SK-N-SH (cell line): Measurements from ENCODE around the gene RNF13. TPM values are rescaled to one million over a fixed set of nuclear protein-coding genes. Genes with fewer than 3 reads are reported as not detected.
A peak's percentile ranks its signal among the peaks of the same experiment; 100 is the strongest.

Experiments used
- CTCF ChIA-PET: fragments of 300-600, 350-600 bp; formaldehyde crosslinking; extraction: SDS; loops from one replicate; lab custom pipeline; 2021; lab: Yijun Ruan, JAX
- POLR2A ChIA-PET: fragments of 350-600 bp; sonication (Branson Sonifier 250); formaldehyde crosslinking; extraction: SDS; loops from one replicate; lab custom pipeline; 2020; ENCODE audit warnings: antibody characterized with exemption, inconsistent platforms; lab: Yijun Ruan, JAX
- DNase-seq: peaks from one replicate; pipeline ENCODE4 v3.0.0; 2012
- H2AFZ ChIP-seq: fragments of 200-600 bp; sonication (generic); 2 replicates; pipeline ENCODE4 v1.8.1; 2016; ENCODE audit warnings: antibody characterized with exemption, mild to moderate bottlenecking, low read depth
- H3F3A ChIP-seq: fragments of 200-600 bp; sonication (generic); replicated peaks from 2 replicates; pipeline ENCODE3; 2016; ENCODE audit warnings: antibody characterized with exemption, mild to moderate bottlenecking; ENCODE audit not compliant: insufficient read depth
- H3K27ac ChIP-seq, 2 experiments: fragments of 200-500 bp in 1 of 2; fragments of 200-600 bp in 1 of 2; sonication (Bioruptor generic) in 1 of 2; sonication (generic), shearing (Covaris generic) in 1 of 2; 2 replicates each; pipeline versions ENCODE4 v1.5.1 to v1.6.1; 2014 to 2016; ENCODE audit warnings: low read depth in 2 of 2, inconsistent platforms in 1 of 2, low read length in 1 of 2, mild to moderate bottlenecking in 1 of 2, mixed read lengths in 1 of 2
- H3K27me3 ChIP-seq: fragments of 200-600 bp; sonication (generic), shearing (Covaris generic); 2 replicates; pipeline ENCODE4 v1.6.1; 2016; ENCODE audit warnings: mixed run types; ENCODE audit not compliant: insufficient read depth
- H3K36me3 ChIP-seq, 2 experiments: fragments of 200-500 bp in 1 of 2; fragments of 200-600 bp in 1 of 2; sonication (Bioruptor generic) in 1 of 2; sonication (generic) in 1 of 2; replicated peaks in 1 of 2; 2 replicates each; pipeline versions ENCODE3 to v1.5.1; 2014 to 2016; ENCODE audit warnings: low read length in 1 of 2, mild to moderate bottlenecking in 1 of 2; ENCODE audit not compliant: insufficient read depth in 2 of 2, control insufficient read depth in 1 of 2
- H3K4me1 ChIP-seq, 2 experiments: fragments of 200-500 bp in 1 of 2; fragments of 200-600 bp in 1 of 2; sonication (Bioruptor generic) in 1 of 2; sonication (generic), shearing (Covaris generic) in 1 of 2; 2 replicates each; pipeline versions ENCODE4 v1.5.1 to v1.6.1; 2014 to 2016; ENCODE audit warnings: low read depth in 1 of 2, low read length in 1 of 2, mixed run types in 1 of 2; ENCODE audit not compliant: insufficient read depth in 2 of 2, control insufficient read depth in 1 of 2
- H3K4me2 ChIP-seq: fragments of 200-600 bp; sonication (generic), shearing (Covaris generic); 2 replicates; pipeline ENCODE4 v1.6.1; 2017; ENCODE audit warnings: mixed run types
- H3K4me3 ChIP-seq, 2 experiments: fragments of 200-500 bp in 1 of 2; fragments of 200-600 bp in 1 of 2; sonication (Bioruptor generic) in 1 of 2; sonication (generic), shearing (Covaris generic) in 1 of 2; 2 replicates each; pipeline versions ENCODE4 v1.5.1 to v1.8.1; 2014 to 2016; ENCODE audit warnings: low read depth in 2 of 2, inconsistent platforms in 1 of 2, low read length in 1 of 2, mild to moderate bottlenecking in 1 of 2, mixed read lengths in 1 of 2, moderate library complexity in 1 of 2
- H3K79me2 ChIP-seq: fragments of 200-600 bp; sonication (generic); 2 replicates; pipeline ENCODE4 v1.8.1; 2017; ENCODE audit warnings: mild to moderate bottlenecking; ENCODE audit not compliant: insufficient read depth
- H3K9ac ChIP-seq: fragments of 200-600 bp; sonication (generic); 2 replicates; pipeline ENCODE4 v1.6.1; 2017; ENCODE audit warnings: mixed run types
- H3K9me2 ChIP-seq: fragments of 200-600 bp; sonication (generic); 2 replicates; pipeline ENCODE4 v1.6.1; 2017; ENCODE audit warnings: mixed run types
- H3K9me3 ChIP-seq: fragments of 200-600 bp; sonication (generic); 2 replicates; pipeline ENCODE4 v1.6.1; 2017; ENCODE audit warnings: mixed run types, mild to moderate bottlenecking, moderate library complexity
- H4K20me1 ChIP-seq: fragments of 200-600 bp; sonication (generic); 2 replicates; pipeline ENCODE4 v1.6.1; 2017; ENCODE audit warnings: mild to moderate bottlenecking, mixed run types; ENCODE audit not compliant: insufficient read depth
- ELF1 ChIP-seq: IDR thresholded peaks from 2 replicates; pipeline ENCODE4 v1.4.0; 2012
- EP300 ChIP-seq, 2 experiments: IDR thresholded peaks; 2 replicates each; pipeline versions ENCODE4 v1.4.0 to v1.6.1; 2012; ENCODE audit warnings: borderline replicate concordance in 1 of 2, low read depth in 1 of 2, low read length in 1 of 2
- EZH2phosphoT487 ChIP-seq: fragments of 200-600 bp; sonication (generic); IDR thresholded peaks from 2 replicates; pipeline ENCODE4 v1.6.1; 2017; ENCODE audit warnings: low read depth, mixed run types, mild to moderate bottlenecking, antibody characterized with exemption, moderate library complexity, borderline replicate concordance
- FOSL2 ChIP-seq: IDR thresholded peaks from 2 replicates; pipeline ENCODE4 v1.4.0; 2012; ENCODE audit warnings: low read depth, mild to moderate bottlenecking, moderate library complexity, borderline replicate concordance
- FOXJ3 ChIP-seq: sonication (generic); formaldehyde crosslinking; IDR thresholded peaks from 2 replicates; pipeline ENCODE4 v1.5.1; 2020; ENCODE audit warnings: mild to moderate bottlenecking, missing genetic modification reagents
- FOXM1 ChIP-seq: IDR thresholded peaks from 2 replicates; pipeline ENCODE4 v1.4.0; 2012; ENCODE audit warnings: low read depth, mild to moderate bottlenecking
- GABPA ChIP-seq: IDR thresholded peaks from 2 replicates; pipeline ENCODE4 v1.4.0; 2012; ENCODE audit warnings: low read depth, mild to moderate bottlenecking
- GATA2 ChIP-seq: sonication (generic); formaldehyde crosslinking; IDR thresholded peaks from 2 replicates; pipeline ENCODE4 v1.5.0; 2020; ENCODE audit warnings: mild to moderate bottlenecking, missing genetic modification reagents
- IRF3 ChIP-seq: fragments of 150-350 bp; IDR thresholded peaks from 2 replicates; pipeline ENCODE4 v1.6.1; 2016; ENCODE audit warnings: mild to moderate bottlenecking, low read depth, low read length
- JUND ChIP-seq: IDR thresholded peaks from 2 replicates; pipeline ENCODE4 v1.4.0; 2012
- MAX ChIP-seq: IDR thresholded peaks from 2 replicates; pipeline ENCODE4 v1.4.0; 2012; ENCODE audit warnings: low read depth
- MXI1 ChIP-seq: IDR thresholded peaks from 2 replicates; pipeline ENCODE4 v1.6.1; 2012; ENCODE audit warnings: mild to moderate bottlenecking, low read depth, low read length, improper control_type of control experiment
- NRF1 ChIP-seq: IDR thresholded peaks from 2 replicates; pipeline ENCODE4 v1.6.1; 2012; ENCODE audit warnings: low read depth, mild to moderate bottlenecking, low read length
- PBX3 ChIP-seq: IDR thresholded peaks from 2 replicates; pipeline ENCODE4; 2012
- POLR2AphosphoS5 ChIP-seq: IDR thresholded peaks from 2 replicates; pipeline ENCODE4 v1.6.1; 2012; ENCODE audit warnings: low read depth, low read length
- RAD21 ChIP-seq: IDR thresholded peaks from 2 replicates; pipeline ENCODE4 v1.6.1; 2012; ENCODE audit warnings: mild to moderate bottlenecking, low read length
- RCOR1 ChIP-seq: fragments of 150-350 bp; IDR thresholded peaks from 2 replicates; pipeline ENCODE4 v1.6.1; 2017; ENCODE audit warnings: antibody characterized with exemption, low read length
- REST ChIP-seq: IDR thresholded peaks from 2 replicates; pipeline ENCODE4 v1.6.1; 2012; ENCODE audit warnings: mild to moderate bottlenecking, low read depth, low read length, moderate library complexity
- RFX5 ChIP-seq: IDR thresholded peaks from 2 replicates; pipeline ENCODE4 v1.6.1; 2012; ENCODE audit warnings: mild to moderate bottlenecking, improper control_type of control experiment, low read length
- RXRA ChIP-seq: IDR thresholded peaks from 2 replicates; pipeline ENCODE4 v1.4.0; 2012; ENCODE audit warnings: low read depth, mild to moderate bottlenecking, borderline replicate concordance
- TAF1 ChIP-seq: IDR thresholded peaks from 2 replicates; pipeline ENCODE4 v1.6.1; 2012; ENCODE audit warnings: low read depth, mild to moderate bottlenecking, low read length, moderate library complexity, borderline replicate concordance
- YY1 ChIP-seq: IDR thresholded peaks from 2 replicates; pipeline ENCODE4 v1.4.0; 2012; ENCODE audit warnings: low read depth, mild to moderate bottlenecking
- WGBS: methylation state at CpG from one replicate; pipeline ENCODE4 v1.1.6; 2017; ENCODE audit warnings: low lambda C conversion rate; 5-methylcytosine and 5-hydroxymethylcytosine counted together
- polyA plus RNA-seq, 3 experiments: library from polyadenylated mRNA; depleted of rRNA; stranded (reverse); fragments of >200 nt; gene quantifications; 2 replicates each; pipeline ENCODE4 v1.2.3, GENCODE V29; 2012
- TF ChIP-seq, protein P1 (sequence below): IDR thresholded peaks from 2 replicates; pipeline ENCODE4 v1.4.0; 2012; ENCODE audit warnings: low read depth, borderline replicate concordance
- TF ChIP-seq, protein P2 (sequence below): fragments of 150-350 bp; IDR thresholded peaks from 2 replicates; pipeline ENCODE4 v1.6.1; 2017; ENCODE audit warnings: antibody characterized with exemption, low read length, low read depth, borderline replicate concordance

RNF13 gene
- polyA plus RNA-seq, 1 of the 3 experiments (the other 2 are of a cell fraction) = 14.9 TPM

- Histone ChIP-seq H3K27me3 (no peaks in the 10 kb centered on the region), H3K4me1 (peaks cover 0 to 15% of the 10 kb centered on the region in 2 experiments; a peak in 2 of 4 replicates), H3K79me2 (peaks cover 75% of the 10 kb centered on the region), H3F3A (peaks cover 33% of the 10 kb centered on the region), H3K4me2 (peak within 1 kb of the TSS; percentile 80), H3K27ac (peak within 1 kb of the TSS; percentile 94 to 98), H3K9me2 (no peaks in the 10 kb centered on the region), H3K9ac (peak within 1 kb of the TSS; percentile 96), H3K36me3 (peaks cover 25 to 36% of the 10 kb centered on the region in 2 experiments), H2AFZ (peak within 1 kb of the TSS; percentile 76), H3K9me3 (peaks cover 5% of the 10 kb centered on the region; the same call in 1 of the 2 replicates), H3K4me3 (peak within 1 kb of the TSS; percentile 76 to 93), H4K20me1 (peaks cover 26% of the 10 kb centered on the region)
- 0% methylated on average over 1 of the region's 102 CpGs for WGBS
- CTCF ChIA-PET = interaction anchor here (0.6 to 11.5 kb wide), 9 partner anchors 13 to 409 kb away, joined by 3 to 134 read pairs (median 4); no protein-coding TSS in a partner anchor
- POLR2A ChIA-PET = interaction anchor here (0.7 to 1.7 kb wide), 9 partner anchors 91 to 792 kb away, joined by 3 to 7 read pairs (median 3); partner anchors contain the start of genes SERP1 and SIAH2
- peak; percentile 93 for DNase-seq
- TF ChIP-seq RAD21 (no peak), NRF1 (peak; percentile 55), EZH2phosphoT487 (no peak), TAF1 (peak; percentile 88), FOSL2 (no peak), FOXJ3 (no peak), GATA2 (CRISPR knock-in tag) (no peak), FOXM1 (no peak), PBX3 (peak; percentile 69), GABPA (no peak), MAX (peak; percentile 93), IRF3 (no peak), EP300 (IDR thresholded peaks at IDR 0.05; ENCODE audit: borderline replicate concordance in 1 of 2, low read depth in 1 of 2, low read length in 1 of 2) (no peak; a peak in 1 of 4 replicates), JUND (0 out of 2 replicates have a peak, but pooled peaks have one; percentile 9), RXRA (no peak), REST (no peak), RCOR1 (no peak), RFX5 (no peak), POLR2AphosphoS5 (peak; percentile 61), ELF1 (no peak), MXI1 (peak; percentile 76), YY1 (peak; percentile 78; the same call in 1 of the 2 replicates)
- TF ChIP-seq, protein P1, sequence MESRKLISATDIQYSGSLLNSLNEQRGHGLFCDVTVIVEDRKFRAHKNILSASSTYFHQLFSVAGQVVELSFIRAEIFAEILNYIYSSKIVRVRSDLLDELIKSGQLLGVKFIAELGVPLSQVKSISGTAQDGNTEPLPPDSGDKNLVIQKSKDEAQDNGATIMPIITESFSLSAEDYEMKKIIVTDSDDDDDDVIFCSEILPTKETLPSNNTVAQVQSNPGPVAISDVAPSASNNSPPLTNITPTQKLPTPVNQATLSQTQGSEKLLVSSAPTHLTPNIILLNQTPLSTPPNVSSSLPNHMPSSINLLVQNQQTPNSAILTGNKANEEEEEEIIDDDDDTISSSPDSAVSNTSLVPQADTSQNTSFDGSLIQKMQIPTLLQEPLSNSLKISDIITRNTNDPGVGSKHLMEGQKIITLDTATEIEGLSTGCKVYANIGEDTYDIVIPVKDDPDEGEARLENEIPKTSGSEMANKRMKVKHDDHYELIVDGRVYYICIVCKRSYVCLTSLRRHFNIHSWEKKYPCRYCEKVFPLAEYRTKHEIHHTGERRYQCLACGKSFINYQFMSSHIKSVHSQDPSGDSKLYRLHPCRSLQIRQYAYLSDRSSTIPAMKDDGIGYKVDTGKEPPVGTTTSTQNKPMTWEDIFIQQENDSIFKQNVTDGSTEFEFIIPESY = no peak
- TF ChIP-seq, protein P2, sequence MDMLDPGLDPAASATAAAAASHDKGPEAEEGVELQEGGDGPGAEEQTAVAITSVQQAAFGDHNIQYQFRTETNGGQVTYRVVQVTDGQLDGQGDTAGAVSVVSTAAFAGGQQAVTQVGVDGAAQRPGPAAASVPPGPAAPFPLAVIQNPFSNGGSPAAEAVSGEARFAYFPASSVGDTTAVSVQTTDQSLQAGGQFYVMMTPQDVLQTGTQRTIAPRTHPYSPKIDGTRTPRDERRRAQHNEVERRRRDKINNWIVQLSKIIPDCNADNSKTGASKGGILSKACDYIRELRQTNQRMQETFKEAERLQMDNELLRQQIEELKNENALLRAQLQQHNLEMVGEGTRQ = no peak
Observed at GRCh38 chr3:149970716-149971402, 157.8 kb downstream of the RNF13 start, which contains the start of gene PFN2. Gene PFN2 (minus strand): TSS chr3:149970895. CDS start chr3:149970856, 39 bp downstream.
